ENCODE measurements around the gene LCMT1.
A peak's percentile ranks its signal among the peaks of the same experiment; 100 is the strongest.

Gene LCMT1

DNA sequence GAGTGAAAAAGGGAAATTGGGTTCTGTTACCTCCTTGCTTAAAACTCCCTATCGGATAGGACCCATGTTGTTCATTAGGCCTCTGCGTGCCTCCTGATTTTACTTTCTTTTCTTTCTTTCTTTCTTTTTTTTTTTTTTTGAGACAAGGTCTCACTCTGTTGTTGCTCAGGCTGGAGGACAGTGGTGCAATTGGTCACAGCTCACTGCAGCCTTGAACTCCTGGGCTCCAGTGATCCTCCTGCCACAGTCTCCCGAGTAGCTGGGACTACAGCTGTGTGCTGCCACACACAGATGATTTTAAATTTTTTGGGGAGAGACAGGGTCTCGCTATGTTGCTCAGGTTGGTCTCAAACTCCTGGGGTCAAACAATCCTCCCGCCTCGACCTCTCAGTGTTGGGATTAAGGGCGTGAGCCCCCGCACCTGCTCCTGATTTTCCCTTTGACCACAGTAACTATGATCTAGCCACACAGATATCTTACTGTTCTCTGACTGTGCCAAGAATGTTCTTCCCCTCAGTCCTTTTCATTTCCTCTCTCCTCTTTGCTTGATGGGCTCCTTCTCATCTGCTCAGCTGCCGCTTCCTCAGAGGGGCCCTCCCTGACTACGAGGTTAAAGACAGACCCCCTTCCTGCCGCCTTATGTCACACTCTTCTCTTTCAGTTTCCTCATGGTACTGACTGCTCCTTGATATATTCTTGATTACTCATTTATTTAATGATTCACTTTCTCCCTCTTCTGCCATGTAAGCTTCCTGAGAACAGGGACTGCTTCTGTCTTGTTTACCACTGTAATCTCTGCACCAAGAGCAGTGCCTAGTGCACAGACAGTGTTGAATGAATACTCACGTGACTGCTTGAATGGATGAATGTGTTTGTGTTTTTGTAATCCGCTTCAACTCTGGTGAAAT lies 44.3 kb downstream of the LCMT1 start:
- TF ChIP-seq, protein P1, sequence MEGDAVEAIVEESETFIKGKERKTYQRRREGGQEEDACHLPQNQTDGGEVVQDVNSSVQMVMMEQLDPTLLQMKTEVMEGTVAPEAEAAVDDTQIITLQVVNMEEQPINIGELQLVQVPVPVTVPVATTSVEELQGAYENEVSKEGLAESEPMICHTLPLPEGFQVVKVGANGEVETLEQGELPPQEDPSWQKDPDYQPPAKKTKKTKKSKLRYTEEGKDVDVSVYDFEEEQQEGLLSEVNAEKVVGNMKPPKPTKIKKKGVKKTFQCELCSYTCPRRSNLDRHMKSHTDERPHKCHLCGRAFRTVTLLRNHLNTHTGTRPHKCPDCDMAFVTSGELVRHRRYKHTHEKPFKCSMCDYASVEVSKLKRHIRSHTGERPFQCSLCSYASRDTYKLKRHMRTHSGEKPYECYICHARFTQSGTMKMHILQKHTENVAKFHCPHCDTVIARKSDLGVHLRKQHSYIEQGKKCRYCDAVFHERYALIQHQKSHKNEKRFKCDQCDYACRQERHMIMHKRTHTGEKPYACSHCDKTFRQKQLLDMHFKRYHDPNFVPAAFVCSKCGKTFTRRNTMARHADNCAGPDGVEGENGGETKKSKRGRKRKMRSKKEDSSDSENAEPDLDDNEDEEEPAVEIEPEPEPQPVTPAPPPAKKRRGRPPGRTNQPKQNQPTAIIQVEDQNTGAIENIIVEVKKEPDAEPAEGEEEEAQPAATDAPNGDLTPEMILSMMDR (IDR thresholded peaks at IDR 0.05) = no peak
- peak overlapping the region; percentile 74 for H3K27ac Mint-ChIP-seq
- H3K9me3 Mint-ChIP-seq = no peaks in the 10 kb centered on the region
- no peak for DNase-seq
- H3K4me3 Mint-ChIP-seq = no peak overlapping the region
- no peaks in the 10 kb centered on the region for H3K27me3 Mint-ChIP-seq (ENCODE audit: low read depth, poor library complexity)
- no peaks in the 10 kb centered on the region for H3K4me1 Mint-ChIP-seq
- peaks cover 70% of the 10 kb centered on the region for H3K36me3 Mint-ChIP-seq (ENCODE audit: low read depth)

- H3K27me3 Mint-ChIP-seq (ENCODE audit: low read depth, poor library complexity) = no peaks in the 10 kb centered on the region
- no peaks in the 10 kb centered on the region for H3K9me3 Mint-ChIP-seq
- TF ChIP-seq, protein P1 (IDR thresholded peaks at IDR 0.05) = no peak
- H3K27ac Mint-ChIP-seq = no peak overlapping the region
- H3K4me3 Mint-ChIP-seq = no peak overlapping the region
- no peak for DNase-seq
- H3K36me3 Mint-ChIP-seq (ENCODE audit: low read depth) = peaks cover 77% of the 10 kb centered on the region
- no peaks in the 10 kb centered on the region for H3K4me1 Mint-ChIP-seq
Observed at GRCh38 chr16:25157271-25157875, 45.8 kb downstream of the LCMT1 start.

DNA sequence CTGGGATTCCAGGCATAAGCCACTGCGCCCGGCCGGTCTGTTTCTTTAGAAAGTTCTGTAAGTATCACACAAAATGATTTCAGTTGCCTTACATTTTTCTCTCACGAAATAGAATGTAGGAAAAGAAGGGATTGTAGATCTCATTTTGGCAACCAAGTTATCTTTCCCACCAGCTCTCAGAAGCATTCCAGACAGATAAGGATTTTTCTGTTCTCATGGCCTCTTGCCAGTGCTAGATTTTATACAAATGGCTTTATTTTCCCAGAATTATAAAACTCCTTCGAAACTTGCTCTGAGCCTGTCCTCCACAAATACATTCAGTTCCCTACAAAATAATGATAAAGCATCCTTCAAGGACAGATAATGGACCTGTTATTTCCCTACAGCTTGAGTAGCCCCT lies 46.9 kb downstream of the LCMT1 start:
- no peaks in the 10 kb centered on the region for H3K4me1 Mint-ChIP-seq
- H3K9me3 Mint-ChIP-seq = no peaks in the 10 kb centered on the region
- H3K4me3 Mint-ChIP-seq = no peak overlapping the region
- no peak for DNase-seq
- H3K27ac Mint-ChIP-seq = no peak overlapping the region
- H3K36me3 Mint-ChIP-seq (ENCODE audit: low read depth) = peaks cover 73% of the 10 kb centered on the region
- TF ChIP-seq, protein P1 (IDR thresholded peaks at IDR 0.05) = no peak
- H3K27me3 Mint-ChIP-seq (ENCODE audit: low read depth, poor library complexity) = no peaks in the 10 kb centered on the region

DNA sequence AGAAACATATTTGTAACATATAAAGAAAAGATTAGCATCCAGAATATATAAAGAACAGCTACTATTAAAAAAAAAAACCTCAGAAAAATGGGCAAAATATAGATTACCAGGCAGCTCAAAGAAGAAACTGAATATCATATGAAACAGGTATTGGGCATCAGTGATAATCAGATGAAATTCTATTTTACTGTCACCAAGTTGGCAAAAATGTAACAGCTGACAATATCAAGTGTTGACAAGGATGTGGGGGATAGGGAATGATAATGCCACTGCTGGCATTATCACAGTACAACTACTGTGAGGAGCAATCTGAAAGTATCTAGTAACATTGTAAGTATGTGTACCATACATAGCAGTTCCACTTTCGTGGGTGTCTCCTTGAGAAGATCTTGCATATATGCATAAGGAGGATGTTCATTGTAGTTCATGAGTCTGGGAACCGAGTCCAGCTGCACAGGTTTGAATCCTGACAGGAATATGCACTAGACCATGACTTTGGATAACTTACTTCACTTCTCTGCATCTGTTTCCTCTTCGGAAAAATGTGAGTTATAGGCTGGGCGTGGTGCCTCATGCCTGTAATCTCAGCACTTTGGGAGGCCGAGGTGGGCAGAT lies 50.3 kb downstream of the LCMT1 start:
- H3K36me3 Mint-ChIP-seq (ENCODE audit: low read depth) = peaks cover 81% of the 10 kb centered on the region
- DNase-seq = no peak
- H3K9me3 Mint-ChIP-seq = no peaks in the 10 kb centered on the region
- no peak overlapping the region for H3K4me3 Mint-ChIP-seq
- no peaks in the 10 kb centered on the region for H3K4me1 Mint-ChIP-seq
- no peak overlapping the region for H3K27ac Mint-ChIP-seq
- TF ChIP-seq, protein P1 (IDR thresholded peaks at IDR 0.05) = no peak
- peaks cover 2% of the 10 kb centered on the region for H3K27me3 Mint-ChIP-seq (ENCODE audit: low read depth, poor library complexity)

DNA sequence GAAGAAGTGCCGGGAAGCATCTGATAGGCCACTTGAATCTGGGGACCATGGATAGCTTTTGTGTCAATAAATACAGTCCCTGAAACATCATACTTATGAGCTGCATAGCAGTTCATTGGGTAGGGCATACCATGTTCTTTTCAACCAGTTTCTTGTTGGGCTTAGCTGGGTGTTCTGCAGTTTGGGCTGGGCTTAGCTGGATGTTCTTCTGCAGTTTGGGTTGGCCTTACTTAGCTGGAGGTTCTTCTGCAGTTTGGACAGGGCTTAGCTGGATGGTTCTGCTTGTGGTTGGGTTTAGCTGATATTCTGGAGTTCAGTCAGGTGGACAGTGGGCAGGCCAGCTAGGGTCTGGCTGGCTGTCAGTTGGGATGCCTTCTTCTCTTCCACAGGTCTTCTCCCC lies 52.1 kb downstream of the LCMT1 start:
- no peak for DNase-seq
- Mint-ChIP-seq H3K36me3 (ENCODE audit: low read depth) (peaks cover 81% of the 10 kb centered on the region), H3K27me3 (ENCODE audit: low read depth, poor library complexity) (peaks cover 3% of the 10 kb centered on the region), H3K9me3 (no peaks in the 10 kb centered on the region), H3K4me1 (no peaks in the 10 kb centered on the region), H3K27ac (no peak overlapping the region), H3K4me3 (no peak overlapping the region)
- TF ChIP-seq, protein P1 (IDR thresholded peaks at IDR 0.05) = no peak

All from nephron progenitor cell (in vitro differentiated cells).